Activated T-cell treated with anti-CD3 and anti-CD28 coated beads, Interleukin-2, amount 50 U/mL, for 1 hour (primary cell): ENCODE data around the gene ITGBL1.

Experiments
- DNase-seq: peaks from one replicate; pipeline ENCODE4 v3.0.0-alpha.2; 2020

The ITGBL1 gene

GRCh38 chr13:101706651-101707050 is 254.2 kb downstream of the ITGBL1 start:
- DNase-seq, result no peak

DNA sequence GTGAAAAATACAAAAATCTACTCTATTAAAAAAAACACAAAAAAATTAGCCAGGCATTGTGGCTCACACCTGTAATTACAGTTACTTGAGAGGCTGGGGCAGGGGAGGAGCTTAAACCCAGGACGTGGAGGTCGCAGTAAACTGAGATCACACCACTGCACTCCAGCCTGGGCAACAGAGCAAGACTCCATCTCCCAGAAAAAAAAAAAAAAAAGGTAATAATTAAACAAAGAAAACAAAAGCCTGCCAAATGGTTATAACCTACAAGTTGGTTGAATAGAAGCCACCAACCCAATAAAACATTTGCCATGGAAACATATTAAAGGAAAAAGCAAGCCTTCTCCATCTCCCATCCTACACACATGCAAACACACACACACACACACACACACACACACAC is 255.2 kb downstream of the ITGBL1 start:
- DNase-seq, result no peak

- no peak for DNase-seq
These were observed 255.6 kb downstream of the ITGBL1 start for GRCh38 chr13:101708115-101708514.

DNA sequence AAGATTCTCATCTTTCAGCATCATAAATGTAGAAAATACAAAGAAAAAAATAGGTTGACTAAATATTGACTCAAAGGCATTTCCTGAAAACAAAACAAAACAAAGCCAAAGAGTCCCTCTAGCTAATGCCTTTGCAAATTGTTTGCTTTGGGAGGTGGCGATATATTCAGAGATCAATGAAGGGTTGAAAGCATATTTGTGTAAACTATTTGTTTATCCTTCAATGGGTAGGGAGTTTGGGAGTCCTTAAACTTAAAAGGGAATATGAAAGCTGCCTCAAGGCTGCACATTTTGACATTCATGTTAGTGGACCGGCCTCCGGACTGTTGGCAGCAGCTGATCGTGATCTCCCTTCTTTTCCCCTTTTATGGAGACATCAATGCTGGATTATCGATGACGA is 257.5 kb downstream of the ITGBL1 start:
- DNase-seq, result no peak

DNA sequence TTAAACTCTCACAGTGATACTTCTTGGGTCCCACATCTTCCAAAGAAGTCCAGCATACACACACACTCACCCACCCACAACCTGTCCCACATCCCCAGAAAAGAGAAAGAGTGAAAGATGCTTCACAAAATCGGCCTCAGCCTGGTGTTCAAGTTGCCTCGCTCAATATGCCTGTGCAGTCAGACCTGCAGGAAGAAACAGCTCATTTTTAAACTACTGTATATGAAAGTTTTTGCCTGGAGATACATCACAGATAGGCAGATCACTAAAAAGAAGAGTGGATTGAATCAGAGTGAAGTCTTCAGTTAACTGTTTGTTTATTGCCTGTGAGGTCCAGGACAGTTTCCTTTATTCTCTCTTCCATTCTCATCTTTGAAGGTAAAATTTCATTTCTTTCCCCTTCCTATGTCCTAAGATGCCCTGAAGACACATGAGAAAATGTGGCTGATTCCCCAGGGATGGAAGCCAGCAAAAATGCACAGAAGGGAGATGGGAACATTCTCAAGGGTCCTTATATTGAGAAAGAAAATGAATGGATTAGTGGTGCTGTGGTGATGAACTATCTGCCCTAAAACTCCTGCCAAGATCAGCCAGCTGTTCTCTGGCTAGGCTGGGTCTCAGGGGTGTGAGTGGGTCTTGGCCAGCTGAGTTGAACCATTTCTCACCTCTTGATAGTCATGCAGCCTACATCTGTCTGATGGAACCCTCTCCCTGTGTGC is 259.0 kb downstream of the ITGBL1 start:
- no peak for DNase-seq

- DNase-seq, result no peak
These were observed 259.5 kb downstream of the ITGBL1 start for GRCh38 chr13:101712026-101712348.

GRCh38 chr13:101714195-101714594 is 261.7 kb downstream of the ITGBL1 start:
- DNase-seq, result no peak

DNA sequence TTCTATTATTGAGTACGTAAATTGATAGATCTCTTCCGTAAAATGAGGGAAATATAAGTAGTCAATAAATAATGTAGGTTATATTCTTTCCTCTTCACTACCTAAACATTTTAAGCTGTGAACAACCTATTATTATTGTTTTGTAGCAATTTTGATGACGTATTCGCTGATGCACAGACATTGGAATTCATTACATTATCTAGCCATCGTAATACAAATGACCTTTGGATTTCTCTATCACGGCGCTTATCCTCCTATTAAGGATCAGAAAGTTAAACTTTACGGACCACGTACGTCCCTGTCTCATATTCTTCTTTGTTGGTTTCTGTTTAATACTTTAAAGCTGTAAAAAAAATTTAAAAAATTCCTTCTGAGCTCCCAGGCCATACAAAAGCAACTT is 264.9 kb downstream of the ITGBL1 start:
- DNase-seq, result no peak

DNA sequence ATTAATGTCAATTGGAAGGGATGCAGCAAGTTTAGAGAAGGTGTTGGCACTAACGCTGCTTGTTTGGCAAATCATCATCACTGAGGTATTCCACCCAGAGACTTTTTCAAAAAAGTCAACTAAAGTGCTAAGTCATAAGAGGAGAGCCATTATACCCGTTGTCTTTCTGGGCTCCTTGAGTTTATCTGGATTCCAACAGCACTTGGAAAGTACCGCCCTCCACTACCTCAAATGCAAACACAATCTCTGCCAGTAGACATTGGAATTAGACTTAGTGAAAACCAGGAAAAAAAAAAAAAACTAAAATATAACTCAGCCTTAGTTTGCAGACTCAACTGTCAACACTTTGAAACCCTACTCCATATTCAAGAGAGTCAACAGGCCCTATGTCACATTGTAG is 266.0 kb downstream of the ITGBL1 start:
- DNase-seq, result no peak

GRCh38 chr13:101726681-101727080 is 274.2 kb downstream of the ITGBL1 start:
- no peak for DNase-seq

DNA sequence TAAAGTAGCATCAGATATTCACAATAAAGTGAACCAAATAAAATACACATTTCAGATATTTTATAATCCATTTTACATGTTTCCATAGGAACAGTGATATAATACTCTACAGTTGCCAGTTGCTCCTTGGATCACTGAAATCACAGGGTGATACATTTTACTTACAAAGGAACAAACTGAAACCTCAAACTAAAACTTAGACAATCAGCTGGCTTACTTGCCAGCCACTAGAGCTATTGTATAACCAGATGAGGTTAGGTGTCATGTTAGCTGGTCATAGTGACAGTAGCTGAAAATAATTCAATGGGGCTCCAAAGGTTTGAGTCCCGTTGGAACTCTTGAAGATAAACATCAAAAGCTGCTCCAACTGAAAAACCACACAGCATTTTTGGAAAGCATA is 274.6 kb downstream of the ITGBL1 start:
- DNase-seq, result no peak

DNA sequence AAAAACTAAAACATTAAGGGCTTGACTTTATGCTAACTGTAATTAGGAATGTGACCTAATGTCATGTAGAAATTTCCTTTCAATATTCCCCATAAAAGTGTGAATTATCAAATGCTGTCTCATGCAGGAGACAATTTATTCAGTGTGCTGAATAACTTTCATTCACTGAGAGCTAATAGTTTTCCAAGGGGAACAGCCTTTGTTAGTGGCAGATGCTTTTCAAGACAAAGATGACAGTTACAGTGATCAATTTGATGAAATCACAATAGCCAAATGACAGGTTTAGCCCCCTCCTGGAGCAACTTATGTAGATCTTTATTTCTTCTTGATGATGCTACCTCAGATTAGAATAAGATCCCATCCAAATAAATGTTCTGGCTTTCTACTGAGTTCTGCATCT is 275.5 kb downstream of the ITGBL1 start:
- no peak for DNase-seq

DNA sequence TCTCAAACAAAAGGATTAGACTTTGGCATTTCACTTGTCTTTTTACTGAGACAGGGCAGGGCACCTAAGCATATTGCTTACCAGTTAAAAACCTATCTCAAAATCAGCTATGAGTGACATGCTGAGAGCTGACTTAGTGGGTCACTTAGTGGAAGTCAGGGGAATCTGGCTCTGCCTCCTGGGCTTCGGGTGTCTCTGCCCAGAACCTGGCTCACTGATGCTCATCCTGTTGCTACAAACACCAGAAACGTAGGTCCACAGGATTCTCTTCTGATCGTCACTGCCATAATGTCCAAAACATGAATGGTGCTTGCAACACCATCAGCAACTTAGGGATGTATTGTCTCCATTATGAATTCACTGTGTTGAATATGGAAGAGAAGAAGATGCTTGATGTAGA is 276.1 kb downstream of the ITGBL1 start:
- no peak for DNase-seq

DNA sequence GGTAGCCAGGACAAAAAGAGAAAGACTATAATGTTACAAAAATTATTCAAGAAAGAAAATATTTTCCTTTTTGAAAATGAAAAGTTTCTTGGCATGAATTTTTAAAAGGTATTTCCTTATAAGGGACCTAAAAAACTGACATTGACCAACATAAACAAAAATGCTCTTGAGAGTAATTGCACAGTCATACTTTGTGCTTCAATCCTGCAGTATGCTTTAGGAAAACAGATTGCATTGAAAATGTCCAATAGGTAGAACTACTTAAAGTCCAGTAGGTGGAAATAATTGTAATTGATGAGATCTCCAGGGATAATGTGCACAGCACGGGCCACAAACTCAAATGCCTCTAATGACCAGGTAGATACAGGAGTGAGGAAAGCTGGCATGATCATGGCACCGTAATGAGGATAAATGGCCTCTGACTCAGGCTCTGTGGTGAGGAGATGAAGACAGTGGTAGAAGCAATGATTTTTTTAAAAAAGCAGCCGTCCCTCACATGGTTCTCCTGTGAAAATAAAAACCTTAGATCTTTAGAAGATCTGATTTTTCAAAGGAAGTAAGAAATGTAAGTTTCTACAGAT is 278.0 kb downstream of the ITGBL1 start:
- no peak for DNase-seq

GRCh38 chr13:101736566-101736965 is 284.1 kb downstream of the ITGBL1 start:
- DNase-seq, result no peak

DNA sequence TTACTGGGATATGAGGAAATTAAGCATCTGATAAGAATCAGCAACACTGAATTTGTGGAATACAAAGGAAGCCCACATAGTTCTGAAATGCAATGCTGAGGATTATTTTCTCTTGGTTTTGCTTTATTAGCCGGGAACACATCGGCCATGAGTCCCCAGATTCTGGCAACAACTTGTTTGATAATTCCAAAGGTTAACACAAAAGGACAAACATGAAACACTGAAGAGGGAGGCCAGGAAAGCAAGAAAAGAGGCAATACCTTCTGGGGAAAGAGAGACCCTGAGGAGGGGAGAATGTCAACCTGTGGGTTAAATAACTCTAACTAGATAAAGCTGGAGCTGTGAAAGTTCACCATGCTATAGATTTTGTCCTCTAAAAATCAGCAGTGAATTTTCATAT is 285.9 kb downstream of the ITGBL1 start:
- DNase-seq, result no peak

DNA sequence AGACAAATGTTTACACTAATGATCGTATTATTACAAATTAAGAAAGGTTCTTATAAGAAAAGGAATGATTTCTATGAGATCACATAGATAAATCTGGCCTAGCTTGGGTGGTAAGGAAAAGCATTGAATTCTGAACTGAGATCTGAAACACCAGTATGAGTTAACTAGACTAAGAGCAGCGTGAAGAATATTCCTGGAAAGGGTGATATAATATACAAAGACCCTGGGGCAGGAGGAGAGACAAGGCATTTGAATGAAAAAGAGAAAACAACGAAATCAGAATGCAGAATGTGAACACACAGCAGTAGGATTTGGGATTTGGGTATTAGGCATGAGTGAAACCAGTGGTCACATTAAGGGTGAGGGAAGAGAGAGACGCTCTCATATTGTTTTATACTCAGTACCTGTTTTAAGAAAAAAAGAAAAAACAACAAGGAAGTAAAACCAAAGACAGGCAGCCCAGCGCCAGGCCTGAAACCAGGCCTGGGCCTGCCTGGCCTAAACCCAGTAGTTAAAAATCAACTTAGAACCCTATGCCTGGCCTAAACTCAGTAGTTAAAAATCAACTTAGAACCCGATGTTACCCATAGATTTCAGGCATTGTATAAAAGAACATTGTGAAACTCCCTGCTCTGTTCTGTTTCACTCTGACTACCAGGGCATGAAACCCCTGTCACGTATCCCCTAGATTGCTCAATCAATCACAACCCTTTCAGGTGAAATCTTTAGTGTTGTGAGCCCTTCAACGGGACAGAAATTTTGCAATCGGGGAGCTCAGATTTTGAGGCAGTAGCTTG is 287.1 kb downstream of the ITGBL1 start:
- DNase-seq, result no peak

DNA sequence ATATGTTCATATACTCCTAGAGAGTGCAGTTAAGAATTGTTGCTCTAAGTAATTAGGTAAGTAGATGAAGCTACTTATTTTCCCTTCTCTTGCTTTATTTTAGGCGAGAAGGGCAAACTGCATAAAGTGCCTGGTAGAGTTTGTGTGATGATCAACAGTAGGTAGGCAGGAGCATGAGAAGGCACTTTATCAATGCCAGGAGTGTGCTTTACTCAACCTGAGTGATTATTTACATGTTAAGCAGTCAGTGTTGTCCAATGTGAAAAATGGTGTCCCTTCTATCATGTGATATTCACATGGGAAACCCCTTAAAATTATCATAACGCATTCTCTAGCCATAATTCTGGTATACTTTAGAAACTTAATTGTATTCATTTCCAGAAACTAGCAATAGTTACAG is 294.0 kb downstream of the ITGBL1 start:
- no peak for DNase-seq

DNA sequence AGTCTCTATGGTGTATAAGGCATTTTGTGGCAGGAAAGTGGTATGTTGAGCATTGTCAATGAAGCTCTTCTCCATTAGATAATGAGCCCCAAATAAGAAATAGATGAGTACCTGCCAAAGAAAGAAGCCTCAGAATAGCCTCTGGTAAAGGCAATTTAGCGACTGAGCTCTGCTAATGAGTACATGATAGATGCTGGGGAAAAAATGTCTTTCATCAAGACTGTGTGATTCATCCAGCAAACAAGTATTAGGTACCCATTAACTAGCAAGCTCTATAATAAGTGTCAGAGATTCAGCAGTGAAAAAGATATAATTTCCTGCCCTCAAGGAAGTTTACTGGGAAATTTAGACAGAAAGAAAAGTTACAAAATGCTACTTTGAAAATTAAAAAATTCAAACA is 294.6 kb downstream of the ITGBL1 start:
- no peak for DNase-seq

DNA sequence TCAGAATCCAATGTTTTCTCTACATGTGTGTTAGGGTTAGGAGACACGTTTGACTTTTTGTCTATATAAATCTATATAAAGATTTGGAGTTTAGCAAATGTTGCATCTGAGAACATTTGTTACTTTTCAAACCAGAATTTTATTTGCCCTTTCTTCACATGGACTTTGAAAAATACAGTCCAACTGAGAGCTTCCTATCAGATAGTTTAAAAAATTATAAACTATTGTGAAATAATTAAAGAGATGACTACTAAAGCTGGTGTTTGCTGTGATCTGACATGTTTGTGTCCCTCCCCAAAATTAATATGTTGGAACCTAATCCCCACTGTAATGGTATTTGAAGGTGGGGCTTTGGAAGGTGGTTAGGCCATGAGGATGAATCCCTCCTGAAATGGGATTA is 297.1 kb downstream of the ITGBL1 start:
- DNase-seq, result no peak

DNA sequence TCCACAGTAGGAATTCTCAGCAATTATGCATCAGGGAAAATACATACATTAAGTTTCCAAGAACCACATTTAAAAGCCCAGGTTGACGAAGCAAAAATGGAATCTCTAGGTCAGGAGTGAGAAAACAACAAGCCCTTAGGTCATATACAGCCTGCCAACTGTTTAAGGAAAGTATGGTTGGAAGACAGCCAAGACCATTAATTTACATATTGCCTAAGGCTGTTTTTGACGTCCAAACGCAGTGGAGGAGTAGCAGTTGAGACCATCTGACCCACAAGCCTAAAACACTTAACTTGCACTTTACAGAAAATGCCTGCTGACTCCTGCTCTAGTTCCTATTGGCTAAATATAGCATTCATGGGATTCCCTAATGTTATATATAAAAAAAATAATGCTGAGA is 299.0 kb downstream of the ITGBL1 start:
- DNase-seq, result no peak

DNA sequence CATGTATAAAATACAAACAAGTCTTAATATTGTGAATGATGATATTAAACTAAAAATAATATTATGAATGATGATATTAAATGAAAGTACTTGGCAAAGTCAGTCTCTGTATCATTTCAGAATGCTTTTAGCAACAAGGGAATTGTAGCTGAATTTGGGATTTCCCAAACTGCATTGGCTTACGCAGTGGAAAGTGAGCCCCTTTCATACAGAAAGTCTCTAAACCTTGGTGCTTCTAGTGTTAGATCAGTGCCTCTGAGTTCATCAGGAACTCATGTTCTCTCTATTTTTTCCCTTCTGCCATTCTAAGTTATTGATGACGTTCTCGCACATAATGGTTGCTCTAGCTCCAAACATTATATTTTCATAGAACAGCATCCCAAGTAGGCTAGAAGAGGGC is 300.0 kb downstream of the ITGBL1 start:
- no peak for DNase-seq

- no peak for DNase-seq
These were observed 302.9 kb downstream of the ITGBL1 start for GRCh38 chr13:101755228-101755887.
